ENCODE results near the gene TFDP2. TPM values are rescaled to one million over a fixed set of nuclear protein-coding genes. Genes with fewer than 3 reads are reported as not detected.

TFDP2 gene
- total and polyA plus RNA-seq, 2 experiments from 2014 or later, result 150 to 410 TPM

DNA sequence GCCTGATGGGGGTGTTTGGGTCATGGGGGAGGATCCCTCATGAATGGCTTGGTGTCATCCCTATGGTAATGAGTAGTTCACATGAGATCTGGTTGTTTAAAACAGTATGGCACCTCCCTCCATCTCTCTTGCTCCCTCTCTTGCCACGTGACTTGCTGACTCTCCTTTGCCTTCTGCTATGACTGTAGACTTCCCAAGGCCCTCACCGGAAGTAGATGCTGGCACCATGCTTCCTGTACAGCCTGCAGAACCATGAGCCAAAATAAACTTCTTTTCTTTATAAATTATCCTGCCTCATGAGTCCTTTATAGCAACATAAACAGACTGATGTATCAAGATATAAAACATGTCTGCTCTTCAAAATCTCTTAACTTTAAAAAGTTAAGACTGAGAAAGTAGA lies 96.1 kb downstream of the TFDP2 start:
- Histone ChIP-seq H3K4me3 (no peak overlapping the region), H3K4me2 (no peak overlapping the region), H2AFZ (no peak overlapping the region), H4K20me1 (replicated peaks; ENCODE audit: insufficient read depth) (no peaks in the 10 kb centered on the region), H3K27ac (ENCODE audit: low read depth) (no peak overlapping the region), H3K79me2 (replicated peaks; ENCODE audit: insufficient read depth) (no peaks in the 10 kb centered on the region), H3K9me2 (ENCODE audit: insufficient read depth) (peaks cover 4% of the 10 kb centered on the region; the same call in 1 of the 2 replicates), H3K4me1 (ENCODE audit: insufficient read depth) (no peaks in the 10 kb centered on the region), H3K27me3 (ENCODE audit: insufficient read depth) (no peaks in the 10 kb centered on the region), H3K36me3 (ENCODE audit: insufficient read depth) (no peaks in the 10 kb centered on the region), H3F3A (replicated peaks; ENCODE audit: low read depth) (no peaks in the 10 kb centered on the region)
- Mint-ChIP-seq H3K4me3 (no peak overlapping the region; the same call in 2 of the 3 replicates), H3K27me3 (ENCODE audit: insufficient read depth, low read depth, poor library complexity) (no peaks in the 10 kb centered on the region), H3K27ac (no peak overlapping the region), H3K4me1 (no peaks in the 10 kb centered on the region), H3K36me3 (ENCODE audit: low read depth) (peaks cover 4% of the 10 kb centered on the region; the same call in 2 of the 3 replicates), H3K9me3 (peaks cover 4% of the 10 kb centered on the region; the same call in 1 of the 3 replicates)
- TF ChIP-seq ZNF114 (CRISPR knock-in tag; IDR thresholded peaks at IDR 0.05) (no peak), JUNB (IDR thresholded peaks at IDR 0.05; ENCODE audit: unreplicated experiment) (no peak), ETS1 (IDR thresholded peaks at IDR 0.05) (no peak), EZH2 (IDR thresholded peaks at IDR 0.05; ENCODE audit: low read depth, unreplicated experiment) (no peak), NANOG (IDR thresholded peaks at IDR 0.05; ENCODE audit: borderline replicate concordance) (no peak), STAT1 (IDR thresholded peaks at IDR 0.05; ENCODE audit: unreplicated experiment) (no peak), CREB1 (CRISPR knock-in tag; IDR thresholded peaks at IDR 0.05; ENCODE audit: low read depth) (no peak), ZNF462 (CRISPR knock-in tag; IDR thresholded peaks at IDR 0.05) (no peak), ZNF331 (CRISPR knock-in tag; IDR thresholded peaks at IDR 0.05; ENCODE audit: low read depth) (no peak), EZH2phosphoT487 (IDR thresholded peaks at IDR 0.05; ENCODE audit: unreplicated experiment) (no peak), POLR2AphosphoS5 (IDR thresholded peaks at IDR 0.05; ENCODE audit: low read depth) (no peak)
- TF ChIP-seq, protein P1, sequence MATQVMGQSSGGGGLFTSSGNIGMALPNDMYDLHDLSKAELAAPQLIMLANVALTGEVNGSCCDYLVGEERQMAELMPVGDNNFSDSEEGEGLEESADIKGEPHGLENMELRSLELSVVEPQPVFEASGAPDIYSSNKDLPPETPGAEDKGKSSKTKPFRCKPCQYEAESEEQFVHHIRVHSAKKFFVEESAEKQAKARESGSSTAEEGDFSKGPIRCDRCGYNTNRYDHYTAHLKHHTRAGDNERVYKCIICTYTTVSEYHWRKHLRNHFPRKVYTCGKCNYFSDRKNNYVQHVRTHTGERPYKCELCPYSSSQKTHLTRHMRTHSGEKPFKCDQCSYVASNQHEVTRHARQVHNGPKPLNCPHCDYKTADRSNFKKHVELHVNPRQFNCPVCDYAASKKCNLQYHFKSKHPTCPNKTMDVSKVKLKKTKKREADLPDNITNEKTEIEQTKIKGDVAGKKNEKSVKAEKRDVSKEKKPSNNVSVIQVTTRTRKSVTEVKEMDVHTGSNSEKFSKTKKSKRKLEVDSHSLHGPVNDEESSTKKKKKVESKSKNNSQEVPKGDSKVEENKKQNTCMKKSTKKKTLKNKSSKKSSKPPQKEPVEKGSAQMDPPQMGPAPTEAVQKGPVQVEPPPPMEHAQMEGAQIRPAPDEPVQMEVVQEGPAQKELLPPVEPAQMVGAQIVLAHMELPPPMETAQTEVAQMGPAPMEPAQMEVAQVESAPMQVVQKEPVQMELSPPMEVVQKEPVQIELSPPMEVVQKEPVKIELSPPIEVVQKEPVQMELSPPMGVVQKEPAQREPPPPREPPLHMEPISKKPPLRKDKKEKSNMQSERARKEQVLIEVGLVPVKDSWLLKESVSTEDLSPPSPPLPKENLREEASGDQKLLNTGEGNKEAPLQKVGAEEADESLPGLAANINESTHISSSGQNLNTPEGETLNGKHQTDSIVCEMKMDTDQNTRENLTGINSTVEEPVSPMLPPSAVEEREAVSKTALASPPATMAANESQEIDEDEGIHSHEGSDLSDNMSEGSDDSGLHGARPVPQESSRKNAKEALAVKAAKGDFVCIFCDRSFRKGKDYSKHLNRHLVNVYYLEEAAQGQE (IDR thresholded peaks at IDR 0.05; ENCODE audit: unreplicated experiment), result no peak
- TF ChIP-seq, protein P2, sequence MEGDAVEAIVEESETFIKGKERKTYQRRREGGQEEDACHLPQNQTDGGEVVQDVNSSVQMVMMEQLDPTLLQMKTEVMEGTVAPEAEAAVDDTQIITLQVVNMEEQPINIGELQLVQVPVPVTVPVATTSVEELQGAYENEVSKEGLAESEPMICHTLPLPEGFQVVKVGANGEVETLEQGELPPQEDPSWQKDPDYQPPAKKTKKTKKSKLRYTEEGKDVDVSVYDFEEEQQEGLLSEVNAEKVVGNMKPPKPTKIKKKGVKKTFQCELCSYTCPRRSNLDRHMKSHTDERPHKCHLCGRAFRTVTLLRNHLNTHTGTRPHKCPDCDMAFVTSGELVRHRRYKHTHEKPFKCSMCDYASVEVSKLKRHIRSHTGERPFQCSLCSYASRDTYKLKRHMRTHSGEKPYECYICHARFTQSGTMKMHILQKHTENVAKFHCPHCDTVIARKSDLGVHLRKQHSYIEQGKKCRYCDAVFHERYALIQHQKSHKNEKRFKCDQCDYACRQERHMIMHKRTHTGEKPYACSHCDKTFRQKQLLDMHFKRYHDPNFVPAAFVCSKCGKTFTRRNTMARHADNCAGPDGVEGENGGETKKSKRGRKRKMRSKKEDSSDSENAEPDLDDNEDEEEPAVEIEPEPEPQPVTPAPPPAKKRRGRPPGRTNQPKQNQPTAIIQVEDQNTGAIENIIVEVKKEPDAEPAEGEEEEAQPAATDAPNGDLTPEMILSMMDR (conservative IDR thresholded peaks at IDR 0.05; ENCODE audit: low read depth in 2 of 2), result no peak
- no peak for ATAC-seq
- no peak for DNase-seq (ENCODE audit: low spot score)

Measured in GM23338 (cell line).